Upper lobe of left lung (tissue), 4 donors: ENCODE measurements around the gene GRB10.

Experiments used
- POLR2A ChIP-seq, 4 donors: fragments of 450-650 bp; IDR thresholded peaks; one replicate each; pipeline ENCODE4 v1.5.1; 2016 to 2017; ENCODE audit warnings: antibody characterized with exemption in 4 of 4, mild to moderate bottlenecking in 2 of 4
- POLR2AphosphoS5 ChIP-seq, 2 donors: sonication (generic); formaldehyde crosslinking; IDR thresholded peaks; one replicate each; pipeline ENCODE4 v1.5.1; 2017; ENCODE audit warnings: antibody characterized with exemption in 2 of 2

- TF ChIP-seq POLR2A (IDR thresholded peaks at IDR 0.05) = no peak
- TF ChIP-seq POLR2AphosphoS5 (IDR thresholded peaks at IDR 0.05) = no peak
Observed at GRCh38 chr7:50672045-50672444, 110.7 kb downstream of the GRB10 start.
